Peyer's patch (tissue), 4 donors: ENCODE results near the gene NRXN3.

ENCODE experiments used
- CTCF ChIP-seq, 6 experiments: fragments of 450-650 bp in 4 of 6; fragments of 200-600 bp in 2 of 6; sonication (generic) in 1 of 6; IDR thresholded peaks; one replicate each; pipeline ENCODE4 v1.5.1; 2017 to 2019; ENCODE audit warnings: antibody characterized with exemption in 6 of 6, mild to moderate bottlenecking in 3 of 6, moderate library complexity in 1 of 6
- POLR2A ChIP-seq, 2 donors: fragments of 450-650 bp; IDR thresholded peaks; one replicate each; pipeline ENCODE4 v1.5.1; 2017; ENCODE audit warnings: antibody characterized with exemption in 2 of 2, mild to moderate bottlenecking in 2 of 2, moderate library complexity in 2 of 2

- TF ChIP-seq POLR2A (IDR thresholded peaks at IDR 0.05), result no peak
- no peak for TF ChIP-seq CTCF (IDR thresholded peaks at IDR 0.05)
Observed at GRCh38 chr14:79337761-79338160, 1167.6 kb downstream of the NRXN3 start.
